GM23338 (cell line): Measurements from ENCODE around the gene USPL1. TPM values are rescaled to one million over a fixed set of nuclear protein-coding genes. Genes with fewer than 3 reads are reported as not detected.
A peak's percentile ranks its signal among the peaks of the same experiment; 100 is the strongest.

Experiments
- ATAC-seq: fragments of 200-7000 bp; cut with Tn5 transposase; 3 replicates; pipeline ENCODE4 v1.9.1; 2020
- DNase-seq: peaks from one replicate; pipeline ENCODE4 v3.0.0-alpha.2; 2015; ENCODE audit warnings: low spot score
- H2AFZ ChIP-seq: fragments of 200-600 bp; sonication (generic); 2 replicates; pipeline ENCODE4 v1.8.0; 2016; ENCODE audit warnings: antibody characterized with exemption, mild to moderate bottlenecking, moderate library complexity
- H3F3A ChIP-seq: fragments of 200-600 bp; sonication (generic); replicated peaks from 2 replicates; pipeline ENCODE4 v1.8.0; 2017; ENCODE audit warnings: antibody characterized with exemption, mixed run types, low read depth
- H3K27ac ChIP-seq: fragments of 200-600 bp; sonication (generic); 2 replicates; pipeline ENCODE4 v1.6.1; 2016; ENCODE audit warnings: low read depth
- H3K27me3 ChIP-seq: fragments of 200-600 bp; sonication (generic); 2 replicates; pipeline ENCODE4 v1.8.0; 2016; ENCODE audit warnings: mild to moderate bottlenecking, mixed run types, moderate library complexity; ENCODE audit not compliant: insufficient read depth
- H3K36me3 ChIP-seq: fragments of 200-600 bp; sonication (generic); 2 replicates; pipeline ENCODE4 v1.8.0; 2016; ENCODE audit warnings: mild to moderate bottlenecking; ENCODE audit not compliant: insufficient read depth
- H3K4me1 ChIP-seq: fragments of 200-600 bp; sonication (generic); 2 replicates; pipeline ENCODE4 v1.8.0; 2016; ENCODE audit warnings: mild to moderate bottlenecking, moderate library complexity; ENCODE audit not compliant: insufficient read depth
- H3K4me2 ChIP-seq: fragments of 200-600 bp; sonication (generic); 2 replicates; pipeline ENCODE4 v1.7.1; 2017; ENCODE audit warnings: mixed run types
- H3K4me3 ChIP-seq: fragments of 200-600 bp; sonication (generic); 2 replicates; pipeline ENCODE4 v1.6.1; 2016; ENCODE audit warnings: mixed run types
- H3K79me2 ChIP-seq: fragments of 200-600 bp; sonication (generic); replicated peaks from 2 replicates; pipeline ENCODE4 v1.8.0; 2017; ENCODE audit warnings: mild to moderate bottlenecking; ENCODE audit not compliant: insufficient read depth
- H3K9me2 ChIP-seq: fragments of 200-600 bp; sonication (generic); 2 replicates; pipeline ENCODE4 v1.8.0; 2017; ENCODE audit not compliant: insufficient read depth
- H4K20me1 ChIP-seq: fragments of 200-600 bp; sonication (generic); replicated peaks from 2 replicates; pipeline ENCODE4 v1.8.0; 2017; ENCODE audit warnings: mild to moderate bottlenecking; ENCODE audit not compliant: insufficient read depth
- H3K27ac Mint-ChIP-seq: 2 replicates; pipeline ENCODE4 v1.8.0; 2020; ENCODE audit warnings: inconsistent platforms, mild to moderate bottlenecking, moderate library complexity, mixed read lengths
- H3K27me3 Mint-ChIP-seq: 3 replicates; pipeline ENCODE4 v1.8.0; 2022; ENCODE audit warnings: low read depth, mild to moderate bottlenecking, moderate library complexity, mixed read lengths, inconsistent platforms; ENCODE audit not compliant: insufficient read depth, poor library complexity
- H3K36me3 Mint-ChIP-seq: 3 replicates; pipeline ENCODE4 v1.8.0; 2021; ENCODE audit warnings: low read depth, mild to moderate bottlenecking, inconsistent platforms, moderate library complexity, mixed read lengths
- H3K4me1 Mint-ChIP-seq: 3 replicates; pipeline ENCODE4 v1.8.0; 2020; ENCODE audit warnings: mild to moderate bottlenecking, inconsistent platforms, mixed read lengths
- H3K4me3 Mint-ChIP-seq: 3 replicates; pipeline ENCODE4 v1.8.0; 2021; ENCODE audit warnings: moderate library complexity, mild to moderate bottlenecking, inconsistent platforms, mixed read lengths
- H3K9me3 Mint-ChIP-seq: 3 replicates; pipeline ENCODE4 v1.8.0; 2020; ENCODE audit warnings: moderate library complexity, mild to moderate bottlenecking, inconsistent platforms, mixed read lengths
- CREB1 ChIP-seq: fragments of 250-450 bp; sonication (Bioruptor Pico); IDR thresholded peaks from 2 replicates; pipeline ENCODE4 v1.5.0; 2020; ENCODE audit warnings: low read depth, mild to moderate bottlenecking, moderate library complexity
- CTCF ChIP-seq, 2 experiments: fragments of 200-600 bp in 1 of 2; sonication (generic) in 1 of 2; conservative IDR thresholded peaks; 2 replicates each; pipeline versions ENCODE4 v1.5.1 to v1.6.1; 2016 to 2017; ENCODE audit warnings: antibody characterized with exemption in 2 of 2, low read depth in 2 of 2, mild to moderate bottlenecking in 2 of 2, moderate library complexity in 1 of 2
- ETS1 ChIP-seq: IDR thresholded peaks from 2 replicates; pipeline ENCODE4 v1.6.1; 2016; ENCODE audit warnings: antibody characterized with exemption
- EZH2 ChIP-seq: fragments of 200-600 bp; sonication (generic); IDR thresholded peaks from one replicate; pipeline ENCODE4 v1.8.0; 2017; ENCODE audit warnings: antibody characterized with exemption, mild to moderate bottlenecking, low read depth; ENCODE audit not compliant: unreplicated experiment
- EZH2phosphoT487 ChIP-seq: fragments of 200-600 bp; sonication (generic); IDR thresholded peaks from one replicate; pipeline ENCODE4 v1.8.1; 2018; ENCODE audit warnings: antibody characterized with exemption; ENCODE audit not compliant: unreplicated experiment
- JUNB ChIP-seq: IDR thresholded peaks from one replicate; pipeline ENCODE4 v1.6.1; 2016; ENCODE audit warnings: antibody characterized with exemption; ENCODE audit not compliant: unreplicated experiment
- POLR2AphosphoS5 ChIP-seq: IDR thresholded peaks from 2 replicates; pipeline ENCODE4 v1.6.1; 2016; ENCODE audit warnings: antibody characterized with exemption, low read depth
- STAT1 ChIP-seq: IDR thresholded peaks from one replicate; pipeline ENCODE4 v1.6.1; 2016; ENCODE audit warnings: antibody characterized with exemption; ENCODE audit not compliant: unreplicated experiment
- ZNF114 ChIP-seq: fragments of 250-450 bp; sonication (Bioruptor Pico); IDR thresholded peaks from 2 replicates; pipeline ENCODE4 v1.5.0; 2020; ENCODE audit warnings: mild to moderate bottlenecking, moderate library complexity
- ZNF331 ChIP-seq: fragments of 250-450 bp; sonication (Bioruptor Pico); IDR thresholded peaks from 2 replicates; pipeline ENCODE4 v1.5.0; 2020; ENCODE audit warnings: low read depth, mild to moderate bottlenecking, moderate library complexity
- ZNF462 ChIP-seq: fragments of 250-450 bp; sonication (Bioruptor Pico); IDR thresholded peaks from 2 replicates; pipeline ENCODE4 v1.5.0; 2020; ENCODE audit warnings: mild to moderate bottlenecking, moderate library complexity
- polyA plus RNA-seq: library from polyadenylated mRNA; unstranded; fragments of >200 nt; fragmentation: Nextera tagmentation; extraction: Ambion mirVana; gene quantifications from 2 replicates; pipeline ENCODE4 v1.2.1, GENCODE V29; 2016
- total RNA-seq: library from RNA; depleted of rRNA; stranded (reverse); fragments of >200 nt; shearing (Covaris generic); gene quantifications from 2 replicates; pipeline ENCODE4 v1.2.3, GENCODE V29; 2014

Gene USPL1
- total and polyA plus RNA-seq, 2 experiments from 2014 or later = 12.4 to 24.1 TPM

- H3K36me3 ChIP-seq = peaks cover 3% of the 10 kb centered on the region; the same call in 1 of the 2 replicates
- no peak for ATAC-seq
- H4K20me1 ChIP-seq = 0 out of 2 replicates have a peak, but pooled peaks cover 6% of the 10 kb centered on the region
- Mint-ChIP-seq H3K9me3 (no peaks in the 10 kb centered on the region), H3K4me3 (no peak overlapping the region), H3K36me3 (peaks cover 15% of the 10 kb centered on the region), H3K4me1 (peaks cover 9% of the 10 kb centered on the region; the same call in 2 of the 3 replicates), H3K27me3 (no peaks in the 10 kb centered on the region), H3K27ac (no peak overlapping the region)
- no peaks in the 10 kb centered on the region for H3K27me3 ChIP-seq
- TF ChIP-seq STAT1 = no peak
- TF ChIP-seq ZNF331 = no peak
- no peak for TF ChIP-seq ZNF114 (CRISPR knock-in tag)
- DNase-seq = no peak
- H3K9me2 ChIP-seq = no peaks in the 10 kb centered on the region
- H2AFZ ChIP-seq = peak overlapping the region; percentile 96
- H3K4me1 ChIP-seq = peaks cover 14% of the 10 kb centered on the region
- H3K27ac ChIP-seq = peak overlapping the region; percentile 76; the same call in 1 of the 2 replicates
- peak overlapping the region; percentile 89 for H3K4me2 ChIP-seq
- no peaks in the 10 kb centered on the region for H3F3A ChIP-seq
- H3K4me3 ChIP-seq = peak overlapping the region; percentile 59
- peaks cover 86% of the 10 kb centered on the region for H3K79me2 ChIP-seq
These were observed 638 bp downstream of the USPL1 start for GRCh38 chr13:30618186-30618929.

- Histone ChIP-seq H3K9me2 (no peaks in the 10 kb centered on the region), H3K36me3 (peaks cover 3% of the 10 kb centered on the region; the same call in 1 of the 2 replicates), H3K27ac (no peak overlapping the region), H3K4me2 (peak overlapping the region; percentile 89), H4K20me1 (0 out of 2 replicates have a peak, but pooled peaks cover 6% of the 10 kb centered on the region), H3K27me3 (no peaks in the 10 kb centered on the region), H2AFZ (no peak overlapping the region), H3K4me1 (peaks cover 14% of the 10 kb centered on the region), H3K4me3 (peak overlapping the region; percentile 59), H3K79me2 (peaks cover 87% of the 10 kb centered on the region), H3F3A (no peaks in the 10 kb centered on the region)
- Mint-ChIP-seq H3K27ac (no peak overlapping the region), H3K27me3 (no peaks in the 10 kb centered on the region), H3K36me3 (peaks cover 20% of the 10 kb centered on the region), H3K9me3 (no peaks in the 10 kb centered on the region), H3K4me3 (no peak overlapping the region), H3K4me1 (peaks cover 9% of the 10 kb centered on the region; the same call in 2 of the 3 replicates)
- DNase-seq = no peak
- no peak for ATAC-seq
- TF ChIP-seq CTCF (conservative IDR thresholded peaks at IDR 0.05; ENCODE audit: low read depth in 2 of 2) (no peak), ZNF114 (CRISPR knock-in tag) (no peak), EZH2phosphoT487 (no peak), POLR2AphosphoS5 (no peak), EZH2 (no peak), JUNB (no peak), ETS1 (no peak), ZNF462 (CRISPR knock-in tag) (no peak), CREB1 (no peak), ZNF331 (no peak)
These were observed 1.2 kb downstream of the USPL1 start for GRCh38 chr13:30618930-30619279.
